Measurements from ENCODE around the gene NUDT5. TPM values are rescaled to one million over a fixed set of nuclear protein-coding genes. Genes with fewer than 3 reads are reported as not detected.

NUDT5 gene
- total RNA-seq, 4 donors from 2014 or later, result 28.0 to 36.5 (median 35.2) TPM

DNA sequence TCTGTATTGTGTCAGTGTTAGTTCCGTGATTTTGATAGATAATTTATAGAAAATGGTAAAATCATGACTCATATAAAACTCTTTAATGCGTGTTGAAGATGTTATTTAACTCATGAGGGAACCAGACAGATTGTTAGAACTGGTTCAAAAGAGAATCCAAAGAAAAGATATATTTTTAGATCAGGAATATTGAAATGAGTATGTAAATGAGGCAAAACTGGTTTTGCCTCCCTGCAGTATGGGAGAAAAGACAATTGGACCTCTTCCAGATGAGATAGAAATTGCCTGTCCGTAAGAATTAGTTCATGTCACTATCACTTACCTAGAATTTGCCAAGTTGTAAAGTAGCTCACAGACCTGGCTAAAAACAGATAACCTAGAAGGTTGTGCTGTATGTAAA is 17.9 kb upstream of the NUDT5 start:
- DNase-seq (ENCODE audit: low spot score in 2 of 2), result no peak
- WGBS, 2 donors, result 42 to 43% methylated on average over 3 of the region's 3 CpGs
- no peak overlapping the region for H3K4me3 ChIP-seq (ENCODE audit: low read depth, poor library complexity, severe bottlenecking)
- intact Hi-C loops (cut with DNase I; ENCODE audit: low total_unique reads), result no loop called here
- no peak for TF ChIP-seq POLR2A (IDR thresholded peaks at IDR 0.05)
- TF ChIP-seq, protein P1, sequence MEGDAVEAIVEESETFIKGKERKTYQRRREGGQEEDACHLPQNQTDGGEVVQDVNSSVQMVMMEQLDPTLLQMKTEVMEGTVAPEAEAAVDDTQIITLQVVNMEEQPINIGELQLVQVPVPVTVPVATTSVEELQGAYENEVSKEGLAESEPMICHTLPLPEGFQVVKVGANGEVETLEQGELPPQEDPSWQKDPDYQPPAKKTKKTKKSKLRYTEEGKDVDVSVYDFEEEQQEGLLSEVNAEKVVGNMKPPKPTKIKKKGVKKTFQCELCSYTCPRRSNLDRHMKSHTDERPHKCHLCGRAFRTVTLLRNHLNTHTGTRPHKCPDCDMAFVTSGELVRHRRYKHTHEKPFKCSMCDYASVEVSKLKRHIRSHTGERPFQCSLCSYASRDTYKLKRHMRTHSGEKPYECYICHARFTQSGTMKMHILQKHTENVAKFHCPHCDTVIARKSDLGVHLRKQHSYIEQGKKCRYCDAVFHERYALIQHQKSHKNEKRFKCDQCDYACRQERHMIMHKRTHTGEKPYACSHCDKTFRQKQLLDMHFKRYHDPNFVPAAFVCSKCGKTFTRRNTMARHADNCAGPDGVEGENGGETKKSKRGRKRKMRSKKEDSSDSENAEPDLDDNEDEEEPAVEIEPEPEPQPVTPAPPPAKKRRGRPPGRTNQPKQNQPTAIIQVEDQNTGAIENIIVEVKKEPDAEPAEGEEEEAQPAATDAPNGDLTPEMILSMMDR (IDR thresholded peaks at IDR 0.05), result no peak

GRCh38 chr10:12212454-12212853 is 16.8 kb upstream of the NUDT5 start:
- WGBS, 2 donors, result 48 to 62% methylated on average over 3 of the region's 3 CpGs
- no peak for DNase-seq (ENCODE audit: low spot score in 2 of 2)
- TF ChIP-seq POLR2A (IDR thresholded peaks at IDR 0.05), result no peak
- TF ChIP-seq, protein P1 (IDR thresholded peaks at IDR 0.05), result no peak
- no peak overlapping the region for H3K4me3 ChIP-seq (ENCODE audit: low read depth, poor library complexity, severe bottlenecking)
- intact Hi-C loops (cut with DNase I; ENCODE audit: low total_unique reads), result no loop called here

DNA sequence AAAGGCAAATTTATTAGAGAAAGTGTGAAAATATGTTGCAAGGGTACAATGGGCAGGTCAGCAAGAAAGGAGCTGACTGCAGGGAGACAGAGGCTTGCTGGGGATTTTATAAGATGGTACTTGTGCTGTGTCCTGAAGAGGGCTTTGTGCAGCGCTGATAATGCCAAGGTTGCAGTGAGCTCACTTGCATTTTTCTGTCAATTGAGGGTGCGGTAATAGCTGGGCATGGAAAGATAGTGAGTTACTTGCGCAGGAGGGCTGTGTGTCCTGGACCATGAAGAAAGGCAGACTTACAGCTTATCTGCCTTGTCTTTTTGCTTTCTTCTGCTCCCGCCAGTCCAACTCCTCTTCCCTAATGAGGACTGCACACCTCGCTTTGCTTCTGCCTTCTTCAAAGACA is 12.8 kb upstream of the NUDT5 start:
- no peak overlapping the region for H3K4me3 ChIP-seq (ENCODE audit: low read depth, poor library complexity, severe bottlenecking)
- TF ChIP-seq, protein P1 (IDR thresholded peaks at IDR 0.05), result no peak
- TF ChIP-seq POLR2A (IDR thresholded peaks at IDR 0.05), result no peak
- DNase-seq (ENCODE audit: low spot score in 2 of 2), result no peak
- intact Hi-C loops (cut with DNase I; ENCODE audit: low total_unique reads), result no loop called here
- 95 to 98% methylated on average over 5 of the region's 5 CpGs for WGBS, 2 donors

GRCh38 chr10:12207114-12207513 is 11.4 kb upstream of the NUDT5 start:
- no peak overlapping the region for H3K4me3 ChIP-seq (ENCODE audit: low read depth, poor library complexity, severe bottlenecking)
- DNase-seq (ENCODE audit: low spot score in 2 of 2), result no peak
- TF ChIP-seq, protein P1 (IDR thresholded peaks at IDR 0.05), result no peak
- TF ChIP-seq POLR2A (IDR thresholded peaks at IDR 0.05), result no peak
- WGBS, 2 donors, result 83 to 89% methylated on average over 3 of the region's 3 CpGs
- intact Hi-C loops (cut with DNase I; ENCODE audit: low total_unique reads), result no loop called here

DNA sequence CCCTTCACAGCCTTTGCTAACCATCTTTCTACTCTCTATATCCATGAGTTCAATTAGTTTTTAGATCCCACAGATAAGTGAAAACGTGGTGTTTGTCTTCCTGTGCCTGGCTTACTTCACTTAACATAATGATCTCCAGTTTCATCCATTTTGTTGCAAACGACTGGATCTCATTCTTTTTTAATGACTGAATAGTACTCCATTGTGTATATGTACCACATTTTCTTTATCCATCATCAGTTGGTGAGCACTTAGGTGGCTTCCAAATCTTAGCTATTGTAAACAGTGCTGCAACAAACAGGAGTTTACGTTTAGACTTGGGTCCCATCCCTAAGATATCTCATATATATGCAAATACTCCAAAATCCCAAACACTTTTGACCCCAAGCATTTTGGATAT is 9.4 kb upstream of the NUDT5 start:
- TF ChIP-seq POLR2A (IDR thresholded peaks at IDR 0.05), result no peak
- TF ChIP-seq, protein P1 (IDR thresholded peaks at IDR 0.05), result no peak
- DNase-seq (ENCODE audit: low spot score in 2 of 2), result no peak
- 90% methylated on average over 3 of the region's 3 CpGs for WGBS, 2 donors

DNA sequence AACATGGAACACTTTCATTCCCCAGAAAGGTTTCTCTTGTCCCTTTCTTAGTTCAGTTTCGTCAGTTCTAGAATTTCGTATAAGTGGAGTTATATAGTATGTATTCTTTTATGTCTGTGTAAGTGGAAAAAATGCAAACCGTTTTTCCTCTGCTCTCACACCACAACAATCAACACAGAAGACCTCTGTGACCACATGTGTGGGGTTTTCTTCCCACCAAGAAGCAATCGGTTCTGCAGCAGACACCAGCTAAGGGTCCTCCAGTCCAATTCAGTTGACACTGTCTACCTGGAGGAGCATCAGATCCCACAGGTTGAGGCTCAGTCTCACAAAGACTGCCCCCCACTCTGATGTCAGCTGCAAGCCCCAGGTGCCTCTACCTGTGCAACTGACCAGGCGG is 6.5 kb upstream of the NUDT5 start:
- intact Hi-C loops (cut with DNase I; ENCODE audit: low total_unique reads), result no loop called here
- WGBS, 2 donors, result 85% methylated on average over 5 of the region's 5 CpGs
- no peak for DNase-seq (ENCODE audit: low spot score in 2 of 2)
- H3K4me3 ChIP-seq (ENCODE audit: low read depth, poor library complexity, severe bottlenecking), result no peak overlapping the region
- TF ChIP-seq, protein P1 (IDR thresholded peaks at IDR 0.05), result no peak
- TF ChIP-seq POLR2A (IDR thresholded peaks at IDR 0.05), result no peak

More for the DNA sequence above, 9.4 kb upstream of the NUDT5 start:
- intact Hi-C loops (cut with DNase I; ENCODE audit: low total_unique reads), result no loop called here
- no peak overlapping the region for H3K4me3 ChIP-seq (ENCODE audit: low read depth, poor library complexity, severe bottlenecking)

All from lower leg skin (tissue), 4 donors.